Epithelial cell of esophagus (primary cell): Measurements from ENCODE around the gene RERE.

Experiments used
- DNase-seq: peaks from one replicate; pipeline ENCODE4 v3.0.0; 2010; ENCODE audit warnings: low read depth
- H3K4me3 ChIP-seq: 2 replicates; pipeline ENCODE4 v1.5.1; 2011; ENCODE audit warnings: mild to moderate bottlenecking, low read length, control low read depth
- TF ChIP-seq, protein P1 (sequence below): IDR thresholded peaks from 2 replicates; pipeline ENCODE4 v1.5.1; 2011; ENCODE audit warnings: low read depth, mild to moderate bottlenecking, low read length, control low read depth, inconsistent platforms; ENCODE audit not compliant: insufficient read depth; ENCODE audit errors: missing control alignments

Gene RERE

DNA sequence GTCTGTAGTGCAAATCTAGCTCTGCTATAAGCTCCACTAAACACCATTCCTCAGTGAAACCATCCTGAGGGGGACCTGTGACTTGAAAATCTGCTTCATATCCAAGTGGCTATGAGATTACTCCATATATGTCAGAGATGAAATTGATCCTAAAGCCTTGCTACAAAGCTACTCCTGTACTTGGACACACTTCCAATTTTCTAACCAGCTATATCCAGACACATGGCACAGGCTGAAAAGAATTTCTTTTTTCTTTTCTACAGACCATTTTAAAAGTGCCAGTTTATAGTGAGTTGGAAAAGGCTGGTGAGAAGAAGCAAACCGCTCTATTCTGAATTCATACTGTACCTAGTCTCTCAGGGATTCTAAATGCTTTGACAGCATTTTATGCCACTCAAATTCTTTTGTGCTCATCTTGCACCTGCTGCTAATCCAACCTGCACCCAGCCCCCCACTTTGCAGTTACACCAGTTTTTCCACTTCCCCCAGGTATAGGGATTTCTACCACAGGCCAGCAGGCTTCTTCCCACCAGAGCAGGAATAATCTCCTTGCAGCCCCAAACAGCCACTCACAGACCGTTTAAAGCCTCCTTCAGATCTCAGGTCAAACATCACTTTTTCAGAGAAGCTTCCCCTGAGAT, 112.5 kb downstream of the RERE start:
- TF ChIP-seq, protein P1, sequence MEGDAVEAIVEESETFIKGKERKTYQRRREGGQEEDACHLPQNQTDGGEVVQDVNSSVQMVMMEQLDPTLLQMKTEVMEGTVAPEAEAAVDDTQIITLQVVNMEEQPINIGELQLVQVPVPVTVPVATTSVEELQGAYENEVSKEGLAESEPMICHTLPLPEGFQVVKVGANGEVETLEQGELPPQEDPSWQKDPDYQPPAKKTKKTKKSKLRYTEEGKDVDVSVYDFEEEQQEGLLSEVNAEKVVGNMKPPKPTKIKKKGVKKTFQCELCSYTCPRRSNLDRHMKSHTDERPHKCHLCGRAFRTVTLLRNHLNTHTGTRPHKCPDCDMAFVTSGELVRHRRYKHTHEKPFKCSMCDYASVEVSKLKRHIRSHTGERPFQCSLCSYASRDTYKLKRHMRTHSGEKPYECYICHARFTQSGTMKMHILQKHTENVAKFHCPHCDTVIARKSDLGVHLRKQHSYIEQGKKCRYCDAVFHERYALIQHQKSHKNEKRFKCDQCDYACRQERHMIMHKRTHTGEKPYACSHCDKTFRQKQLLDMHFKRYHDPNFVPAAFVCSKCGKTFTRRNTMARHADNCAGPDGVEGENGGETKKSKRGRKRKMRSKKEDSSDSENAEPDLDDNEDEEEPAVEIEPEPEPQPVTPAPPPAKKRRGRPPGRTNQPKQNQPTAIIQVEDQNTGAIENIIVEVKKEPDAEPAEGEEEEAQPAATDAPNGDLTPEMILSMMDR: no peak
- no peak overlapping the region for H3K4me3 ChIP-seq
- peak; percentile 34 for DNase-seq

DNA sequence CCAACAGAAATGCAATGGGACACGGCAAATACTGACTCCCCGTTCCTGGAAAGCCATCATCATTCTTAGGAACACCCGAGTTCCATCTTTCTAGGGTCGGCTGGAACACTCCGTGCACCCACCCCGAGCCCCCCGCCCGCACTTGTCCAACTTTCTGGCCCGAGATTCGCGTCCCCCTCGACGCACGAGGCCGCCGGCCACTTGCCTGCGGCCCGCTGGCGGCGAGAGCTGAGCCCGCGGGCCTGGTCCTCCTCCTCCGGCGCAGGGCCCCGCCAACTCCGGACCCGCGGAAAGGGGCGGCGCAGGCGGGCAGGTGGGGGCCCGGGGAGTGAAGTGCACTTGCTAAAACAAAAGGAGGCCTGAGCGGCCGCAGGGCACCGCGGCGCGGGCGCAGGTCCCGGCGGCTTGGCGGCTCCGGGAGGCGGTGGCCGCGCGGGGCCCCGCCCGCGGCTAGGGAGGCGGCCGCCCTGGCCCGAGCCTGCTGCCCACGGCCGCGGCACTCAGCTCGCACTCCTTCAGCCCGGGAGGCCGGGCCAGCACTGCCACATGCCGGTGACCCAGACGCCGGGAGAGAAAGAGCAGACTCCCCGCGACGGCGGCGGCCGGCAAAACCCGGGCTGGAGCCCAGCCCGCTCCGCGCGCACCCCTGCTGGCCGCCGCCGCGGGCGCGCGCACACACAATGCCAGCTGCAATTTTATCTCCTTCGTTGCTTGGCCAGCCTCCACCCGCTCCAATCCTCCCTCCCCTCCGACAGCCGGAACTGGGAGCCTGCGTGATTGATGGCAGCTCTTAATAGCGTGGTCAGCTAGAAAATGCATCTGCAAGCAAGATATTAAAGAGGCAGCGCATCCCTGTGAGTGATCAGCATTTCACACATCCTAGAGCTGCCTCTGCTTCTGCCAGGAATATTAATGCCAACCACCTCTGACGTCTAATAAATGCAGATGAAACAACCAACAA, 114.3 kb downstream of the RERE start:
- peak; percentile 92 for DNase-seq
- H3K4me3 ChIP-seq: peak overlapping the region; percentile 67
- TF ChIP-seq, protein P1: no peak

DNA sequence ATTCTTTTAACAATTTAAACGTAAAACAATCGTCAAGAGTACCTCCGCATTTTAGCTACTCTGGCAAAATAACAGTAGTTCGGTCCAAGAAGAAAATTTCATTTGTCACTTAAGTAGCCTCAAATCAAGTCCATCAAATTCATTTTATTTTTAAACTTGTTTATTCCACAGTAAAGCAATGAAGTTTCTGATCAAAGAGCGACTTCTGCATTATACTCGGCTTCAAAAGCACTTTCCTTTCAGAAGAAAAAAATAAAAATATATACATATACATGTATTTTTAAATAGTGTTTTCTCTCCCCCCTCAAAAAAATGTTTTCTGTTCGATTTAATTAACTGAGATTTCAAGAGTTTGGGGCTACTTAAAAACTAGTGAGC, 115.0 kb downstream of the RERE start:
- DNase-seq: no peak
- peak overlapping the region; percentile 67 for H3K4me3 ChIP-seq

DNA sequence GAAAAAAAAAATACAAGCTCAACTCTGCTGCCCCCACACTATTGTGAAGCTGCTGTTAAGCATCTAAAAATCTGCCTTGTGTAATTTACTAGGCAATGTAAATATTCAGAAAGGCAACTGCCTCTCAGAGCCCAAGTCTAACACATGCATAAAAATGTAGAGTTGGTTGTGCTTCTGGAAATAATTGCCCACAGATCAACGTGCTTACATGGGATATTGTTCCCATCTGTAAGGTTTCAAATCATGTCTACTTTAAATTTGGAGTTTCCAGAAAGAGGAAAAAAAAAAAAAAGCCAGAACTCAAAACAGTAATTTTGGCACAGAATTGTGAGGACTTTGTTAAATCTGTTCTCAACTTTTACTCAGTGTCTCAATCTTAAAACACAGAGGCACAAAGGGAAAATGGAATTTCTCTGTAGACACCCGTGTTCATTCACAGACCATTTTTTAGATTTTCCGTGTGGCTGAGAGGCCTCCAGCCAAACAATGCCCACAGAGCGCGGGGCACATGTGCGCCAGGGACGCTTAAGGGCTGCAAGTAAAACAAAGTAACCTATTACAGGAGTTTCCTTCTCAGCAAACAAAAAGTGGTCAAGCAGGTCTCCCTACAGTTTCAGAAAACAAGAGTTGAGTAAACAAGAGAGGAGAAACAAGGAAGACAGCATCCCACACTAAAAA, 115.5 kb downstream of the RERE start:
- peak; percentile 86 for DNase-seq
- H3K4me3 ChIP-seq: peak overlapping the region; percentile 67
- TF ChIP-seq, protein P1: no peak

More for the DNA sequence above, 115.0 kb downstream of the RERE start:
- TF ChIP-seq, protein P1: no peak

DNA sequence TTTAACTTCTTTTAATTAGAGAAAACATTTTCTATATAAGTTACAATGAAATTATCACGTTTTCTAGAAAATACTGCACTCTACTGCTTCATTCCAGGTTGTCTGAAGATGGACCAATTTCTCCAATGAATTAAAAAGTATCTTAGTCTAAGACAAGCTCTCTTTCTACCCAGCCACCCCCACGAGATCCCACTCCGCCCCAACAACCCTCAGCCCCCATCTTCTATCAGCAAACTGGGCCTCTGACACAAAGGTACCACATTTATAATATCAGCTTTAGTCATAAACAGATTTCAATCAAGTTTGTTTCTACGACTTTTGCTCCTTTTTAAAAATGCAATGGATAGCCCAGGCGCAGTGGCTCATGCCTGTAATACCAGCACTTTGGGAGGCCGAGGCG, 117.8 kb downstream of the RERE start:
- no peak overlapping the region for H3K4me3 ChIP-seq
- no peak for DNase-seq
- TF ChIP-seq, protein P1: no peak

DNA sequence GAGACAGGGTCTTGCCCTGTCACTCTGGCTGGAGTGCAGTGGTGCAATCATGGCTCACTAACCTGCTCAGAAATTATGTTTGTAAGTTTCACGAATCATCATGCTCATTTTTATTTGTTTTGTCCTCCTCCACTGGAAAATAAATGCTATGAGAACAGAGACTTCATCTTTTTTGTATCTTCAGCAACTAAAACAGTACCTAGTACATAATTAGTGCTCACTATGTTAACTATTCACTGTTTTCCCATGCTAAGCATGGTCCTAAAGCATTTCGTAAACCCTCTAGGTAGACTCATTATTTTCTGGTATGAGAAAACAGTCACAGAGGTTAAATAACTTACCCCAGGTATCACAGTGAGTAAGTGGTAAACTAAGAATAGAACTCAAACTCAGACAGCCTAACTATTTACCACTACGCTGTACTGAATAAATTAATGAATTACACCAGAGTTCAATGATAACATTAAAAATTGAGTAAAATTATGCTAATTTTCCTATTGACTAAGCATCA, 118.4 kb downstream of the RERE start:
- no peak overlapping the region for H3K4me3 ChIP-seq
- TF ChIP-seq, protein P1: no peak
- peak; percentile 26 for DNase-seq
